Panc1 (cell line): ENCODE measurements around the gene PARS2.

Source experiments
- CTCF ChIP-seq: fragments of 450-650 bp; IDR thresholded peaks from 2 replicates; pipeline ENCODE4 v1.5.1; 2017; ENCODE audit warnings: mild to moderate bottlenecking
- POLR2AphosphoS5 ChIP-seq: IDR thresholded peaks from 2 replicates; pipeline ENCODE4 v1.6.1; 2012; ENCODE audit warnings: mild to moderate bottlenecking, low read depth, low read length, moderate library complexity
- REST ChIP-seq, 2 experiments: IDR thresholded peaks; 2 replicates each; pipeline ENCODE4 v1.6.1; 2011 to 2012; ENCODE audit warnings: low read depth in 2 of 2, control low read depth in 1 of 2, low read length in 1 of 2, mild to moderate bottlenecking in 1 of 2, moderate library complexity in 1 of 2; ENCODE audit not compliant: insufficient read depth in 1 of 2
- SIN3A ChIP-seq: IDR thresholded peaks from 2 replicates; pipeline ENCODE4 v1.6.1; 2012; ENCODE audit warnings: low read depth, mild to moderate bottlenecking, low read length, moderate library complexity, borderline replicate concordance; ENCODE audit not compliant: insufficient read depth
- TCF7L2 ChIP-seq: IDR thresholded peaks from 2 replicates; pipeline ENCODE4 v1.6.1; 2011; ENCODE audit warnings: mild to moderate bottlenecking, low read depth, low read length, inconsistent platforms

- TF ChIP-seq CTCF (no peak), POLR2AphosphoS5 (no peak), REST (IDR thresholded peaks at IDR 0.05; ENCODE audit: insufficient read depth in 1 of 2, low read depth in 2 of 2, low read length in 1 of 2) (no peak), SIN3A (no peak), TCF7L2 (no peak)
Measured at GRCh38 chr1:54710841-54711240, 53.5 kb downstream of the PARS2 start.
